Heart left ventricle (tissue), 13 donors: ENCODE measurements around the gene ABCF3.

ENCODE experiments used
- POLR2A ChIP-seq, 2 donors: fragments of 450-650 bp; IDR thresholded peaks; one replicate each; pipeline ENCODE4 v1.6.1; 2017; ENCODE audit warnings: antibody characterized with exemption in 2 of 2, mild to moderate bottlenecking in 2 of 2, moderate library complexity in 2 of 2
- TF ChIP-seq, protein P1 (sequence below), 12 donors: fragments of 200-600 bp; sonication (generic) in 4 of 12; IDR thresholded peaks; one replicate each; pipeline versions ENCODE4 v1.5.0 to v1.8.0; 2018 to 2022; ENCODE audit warnings: antibody characterized with exemption in 12 of 12, mild to moderate bottlenecking in 5 of 12
- donor health status: ischemic (EF 13 %, LVEDD 7.1; RV severe dilation, severe dysfunction).
- donor health status: DM: no; HTN: yes; CAD: no.
- donor health status: DM: no; HTN: no; CAD: no.
- donor health status: ischemic (EF 25% LVEDD 6.9; RV normal size, moderate dysfunction).
- donor health status: ischemic (EF 25% LVEDD 5.7; RV mildly dilated, moderate dysfunction).
- donor health status: ischemic (EF 35%, LVEDD 5.7; RV mildly dilated, moderate dysfunction).
- donor health status: nonischemic (EF 11% LVEDD 7.7; RV severe dilation, severe dysfunction).
- donor health status: DM: yes; HTN: yes; CAD: no.
- donor health status: PGD.
- donor health status: ischemic (EF 29% LVEDD 5.4; RV normal size, mild dysfunction).
- donor health status: nonischemic (EF 23%, LVEDD 6.1; RV moderate dilation, normal function).

DNA sequence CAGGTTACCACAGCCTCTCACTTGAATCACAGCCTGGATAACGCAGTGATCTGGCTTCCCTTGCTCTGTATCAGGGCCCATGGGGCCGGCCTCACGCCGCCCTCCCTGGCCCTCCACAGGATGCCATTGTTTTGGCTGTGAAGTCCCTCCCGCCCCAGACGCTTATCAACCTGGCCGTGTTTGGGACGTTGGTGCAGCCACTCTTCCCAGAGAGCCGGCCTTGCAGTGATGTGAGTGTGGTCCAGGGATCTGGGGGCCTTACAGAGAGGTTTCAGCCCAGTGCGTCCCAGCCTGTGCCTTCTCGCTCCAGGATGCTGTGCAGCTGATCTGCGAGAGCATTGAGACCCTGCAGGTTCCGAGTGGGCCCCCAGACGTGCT, 50.0 kb downstream of the ABCF3 start:
- TF ChIP-seq, protein P1, sequence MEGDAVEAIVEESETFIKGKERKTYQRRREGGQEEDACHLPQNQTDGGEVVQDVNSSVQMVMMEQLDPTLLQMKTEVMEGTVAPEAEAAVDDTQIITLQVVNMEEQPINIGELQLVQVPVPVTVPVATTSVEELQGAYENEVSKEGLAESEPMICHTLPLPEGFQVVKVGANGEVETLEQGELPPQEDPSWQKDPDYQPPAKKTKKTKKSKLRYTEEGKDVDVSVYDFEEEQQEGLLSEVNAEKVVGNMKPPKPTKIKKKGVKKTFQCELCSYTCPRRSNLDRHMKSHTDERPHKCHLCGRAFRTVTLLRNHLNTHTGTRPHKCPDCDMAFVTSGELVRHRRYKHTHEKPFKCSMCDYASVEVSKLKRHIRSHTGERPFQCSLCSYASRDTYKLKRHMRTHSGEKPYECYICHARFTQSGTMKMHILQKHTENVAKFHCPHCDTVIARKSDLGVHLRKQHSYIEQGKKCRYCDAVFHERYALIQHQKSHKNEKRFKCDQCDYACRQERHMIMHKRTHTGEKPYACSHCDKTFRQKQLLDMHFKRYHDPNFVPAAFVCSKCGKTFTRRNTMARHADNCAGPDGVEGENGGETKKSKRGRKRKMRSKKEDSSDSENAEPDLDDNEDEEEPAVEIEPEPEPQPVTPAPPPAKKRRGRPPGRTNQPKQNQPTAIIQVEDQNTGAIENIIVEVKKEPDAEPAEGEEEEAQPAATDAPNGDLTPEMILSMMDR (IDR thresholded peaks at IDR 0.05), result no peak
- no peak for TF ChIP-seq POLR2A (IDR thresholded peaks at IDR 0.05)
